ENCODE data around the gene SYK. TPM values are rescaled to one million over a fixed set of nuclear protein-coding genes. Genes with fewer than 3 reads are reported as not detected.

Gene SYK
- total RNA-seq, 2 donors from 2014 or later: 5.0 to 7.7 TPM

- no peaks in the 10 kb centered on the region for H3K36me3 Mint-ChIP-seq (ENCODE audit: low read depth)
Observed at GRCh38 chr9:90851444-90851843, 49.8 kb downstream of the SYK start.

GRCh38 chr9:90853945-90854344 is 52.3 kb downstream of the SYK start:
- DNase-seq: no peak
- no peak for ATAC-seq
- H3K4me3 Mint-ChIP-seq: no peak overlapping the region
- H3K4me1 Mint-ChIP-seq: peaks cover 7% of the 10 kb centered on the region
- H3K36me3 Mint-ChIP-seq (ENCODE audit: low read depth): no peaks in the 10 kb centered on the region
- H3K27me3 Mint-ChIP-seq: peaks cover 47% of the 10 kb centered on the region
- H3K9me3 ChIP-seq (ENCODE audit: control insufficient read depth, low read length, poor library complexity, severe bottlenecking): no peaks in the 10 kb centered on the region
- H3K27ac Mint-ChIP-seq: no peak overlapping the region

More at GRCh38 chr9:90851444-90851843, 49.8 kb downstream of the SYK start:
- no peak for ATAC-seq
- Mint-ChIP-seq H3K4me3 (no peak overlapping the region), H3K27ac (no peak overlapping the region), H3K4me1 (peaks cover 2% of the 10 kb centered on the region), H3K27me3 (peaks cover 47% of the 10 kb centered on the region)
- H3K9me3 ChIP-seq (ENCODE audit: control insufficient read depth, low read length, poor library complexity, severe bottlenecking): no peaks in the 10 kb centered on the region
- DNase-seq: no peak

GRCh38 chr9:90854637-90855175 is 53.1 kb downstream of the SYK start:
- no peaks in the 10 kb centered on the region for H3K9me3 ChIP-seq (ENCODE audit: control insufficient read depth, low read length, poor library complexity, severe bottlenecking)
- no peak for DNase-seq
- H3K4me1 Mint-ChIP-seq: peaks cover 9% of the 10 kb centered on the region
- peaks cover 46% of the 10 kb centered on the region for H3K27me3 Mint-ChIP-seq
- H3K27ac Mint-ChIP-seq: no peak overlapping the region
- H3K36me3 Mint-ChIP-seq (ENCODE audit: low read depth): no peaks in the 10 kb centered on the region
- no peak for ATAC-seq
- H3K4me3 Mint-ChIP-seq: no peak overlapping the region

- H3K36me3 Mint-ChIP-seq (ENCODE audit: low read depth): no peaks in the 10 kb centered on the region
- no peaks in the 10 kb centered on the region for H3K9me3 ChIP-seq (ENCODE audit: control insufficient read depth, low read length, poor library complexity, severe bottlenecking)
- H3K4me3 Mint-ChIP-seq: no peak overlapping the region
- peaks cover 46% of the 10 kb centered on the region for H3K27me3 Mint-ChIP-seq
- no peak for ATAC-seq
- DNase-seq: no peak
- peaks cover 9% of the 10 kb centered on the region for H3K4me1 Mint-ChIP-seq
- H3K27ac Mint-ChIP-seq: no peak overlapping the region
Observed at GRCh38 chr9:90855208-90855902, 53.7 kb downstream of the SYK start.

- no peaks in the 10 kb centered on the region for H3K9me3 ChIP-seq (ENCODE audit: control insufficient read depth, low read length, poor library complexity, severe bottlenecking)
- ATAC-seq (peak; percentile 36), DNase-seq (no peak)
- Mint-ChIP-seq H3K4me3 (no peak overlapping the region), H3K27me3 (peaks cover 42% of the 10 kb centered on the region), H3K27ac (no peak overlapping the region), H3K4me1 (peaks cover 9% of the 10 kb centered on the region), H3K36me3 (ENCODE audit: low read depth) (no peaks in the 10 kb centered on the region)
Observed at GRCh38 chr9:90857091-90857490, 55.5 kb downstream of the SYK start.

GRCh38 chr9:90857855-90858254 is 56.2 kb downstream of the SYK start:
- DNase-seq: no peak

GRCh38 chr9:90858457-90858901 is 56.9 kb downstream of the SYK start:
- Mint-ChIP-seq H3K4me1 (peaks cover 9% of the 10 kb centered on the region), H3K36me3 (ENCODE audit: low read depth) (no peaks in the 10 kb centered on the region), H3K27me3 (peaks cover 32% of the 10 kb centered on the region), H3K27ac (no peak overlapping the region), H3K4me3 (no peak overlapping the region)
- no peaks in the 10 kb centered on the region for H3K9me3 ChIP-seq (ENCODE audit: control insufficient read depth, low read length, poor library complexity, severe bottlenecking)
- ATAC-seq: no peak
- no peak for DNase-seq

More at GRCh38 chr9:90857855-90858254, 56.2 kb downstream of the SYK start:
- Mint-ChIP-seq H3K4me1 (peaks cover 9% of the 10 kb centered on the region), H3K36me3 (ENCODE audit: low read depth) (no peaks in the 10 kb centered on the region), H3K27me3 (peaks cover 36% of the 10 kb centered on the region), H3K27ac (no peak overlapping the region), H3K4me3 (no peak overlapping the region)
- no peak for ATAC-seq
- no peaks in the 10 kb centered on the region for H3K9me3 ChIP-seq (ENCODE audit: control insufficient read depth, low read length, poor library complexity, severe bottlenecking)

- no peak for ATAC-seq
- H3K9me3 ChIP-seq (ENCODE audit: control insufficient read depth, low read length, poor library complexity, severe bottlenecking): no peaks in the 10 kb centered on the region
- no peak overlapping the region for H3K4me3 Mint-ChIP-seq
- no peak for DNase-seq
- no peaks in the 10 kb centered on the region for H3K36me3 Mint-ChIP-seq (ENCODE audit: low read depth)
- H3K27me3 Mint-ChIP-seq: peaks cover 25% of the 10 kb centered on the region
- no peak overlapping the region for H3K27ac Mint-ChIP-seq
- peaks cover 20% of the 10 kb centered on the region for H3K4me1 Mint-ChIP-seq
Observed at GRCh38 chr9:90860382-90860781, 58.8 kb downstream of the SYK start.

GRCh38 chr9:90860826-90861225 is 59.2 kb downstream of the SYK start:
- H3K4me1 Mint-ChIP-seq: peaks cover 20% of the 10 kb centered on the region
- no peak overlapping the region for H3K27ac Mint-ChIP-seq
- no peak overlapping the region for H3K4me3 Mint-ChIP-seq
- peaks cover 20% of the 10 kb centered on the region for H3K27me3 Mint-ChIP-seq
- H3K9me3 ChIP-seq (ENCODE audit: control insufficient read depth, low read length, poor library complexity, severe bottlenecking): no peaks in the 10 kb centered on the region
- no peak for ATAC-seq
- H3K36me3 Mint-ChIP-seq (ENCODE audit: low read depth): no peaks in the 10 kb centered on the region
- no peak for DNase-seq

GRCh38 chr9:90861380-90861779 is 59.8 kb downstream of the SYK start:
- peaks cover 18% of the 10 kb centered on the region for H3K4me1 Mint-ChIP-seq
- no peaks in the 10 kb centered on the region for H3K36me3 Mint-ChIP-seq (ENCODE audit: low read depth)
- no peak for DNase-seq
- no peak overlapping the region for H3K4me3 Mint-ChIP-seq
- H3K9me3 ChIP-seq (ENCODE audit: control insufficient read depth, low read length, poor library complexity, severe bottlenecking): no peaks in the 10 kb centered on the region
- H3K27ac Mint-ChIP-seq: no peak overlapping the region
- H3K27me3 Mint-ChIP-seq: peaks cover 18% of the 10 kb centered on the region
- no peak for ATAC-seq

GRCh38 chr9:90861826-90862740 is 60.5 kb downstream of the SYK start:
- peaks cover 15% of the 10 kb centered on the region for H3K4me1 Mint-ChIP-seq
- H3K36me3 Mint-ChIP-seq (ENCODE audit: low read depth): no peaks in the 10 kb centered on the region
- no peak for DNase-seq
- no peak overlapping the region for H3K27ac Mint-ChIP-seq
- no peak for ATAC-seq
- H3K27me3 Mint-ChIP-seq: peaks cover 11% of the 10 kb centered on the region
- no peaks in the 10 kb centered on the region for H3K9me3 ChIP-seq (ENCODE audit: control insufficient read depth, low read length, poor library complexity, severe bottlenecking)
- no peak overlapping the region for H3K4me3 Mint-ChIP-seq

- Mint-ChIP-seq H3K27me3 (no peaks in the 10 kb centered on the region), H3K4me3 (no peak overlapping the region), H3K27ac (peak overlapping the region; percentile 79), H3K4me1 (peaks cover 11% of the 10 kb centered on the region), H3K36me3 (ENCODE audit: low read depth) (no peaks in the 10 kb centered on the region)
- H3K9me3 ChIP-seq (ENCODE audit: control insufficient read depth, low read length, poor library complexity, severe bottlenecking): no peaks in the 10 kb centered on the region
- DNase-seq (no peak), ATAC-seq (no peak)
Observed at GRCh38 chr9:90864779-90865178, 63.2 kb downstream of the SYK start.

GRCh38 chr9:90867101-90867500 is 65.5 kb downstream of the SYK start:
- Mint-ChIP-seq H3K4me1 (peaks cover 11% of the 10 kb centered on the region), H3K4me3 (no peak overlapping the region), H3K27me3 (peaks cover 4% of the 10 kb centered on the region), H3K27ac (no peak overlapping the region), H3K36me3 (ENCODE audit: low read depth) (no peaks in the 10 kb centered on the region)
- DNase-seq: no peak
- H3K9me3 ChIP-seq (ENCODE audit: control insufficient read depth, low read length, poor library complexity, severe bottlenecking): no peaks in the 10 kb centered on the region
- no peak for ATAC-seq

Data from T-helper 17 cell (primary cell).